SK-N-SH treated with all-trans-retinoic acid at 6 μM for 48 hours (cell line): Measurements from ENCODE around the gene YEATS2.

Experiments
- RARB ChIP-seq: fragments of 250-450 bp; sonication (Bioruptor Pico); IDR thresholded peaks from 2 replicates; pipeline ENCODE4 v1.8.0; 2021; ENCODE audit warnings: mild to moderate bottlenecking, moderate library complexity
- TCF4 ChIP-seq: fragments of 250-450 bp; sonication (Bioruptor Pico); IDR thresholded peaks from 2 replicates; pipeline ENCODE4 v1.8.0; 2021; ENCODE audit warnings: mild to moderate bottlenecking, moderate library complexity, borderline replicate concordance
- ZFP30 ChIP-seq: fragments of 450-650 bp; formaldehyde crosslinking; IDR thresholded peaks from 2 replicates; pipeline ENCODE4 v1.5.0; 2022; ENCODE audit warnings: mild to moderate bottlenecking, moderate library complexity
- TF ChIP-seq, protein P1 (sequence below): fragments of 250-450 bp; sonication (Bioruptor Pico); IDR thresholded peaks from 2 replicates; pipeline ENCODE4 v1.8.0; 2020; ENCODE audit warnings: mild to moderate bottlenecking, moderate library complexity, borderline replicate concordance

DNA sequence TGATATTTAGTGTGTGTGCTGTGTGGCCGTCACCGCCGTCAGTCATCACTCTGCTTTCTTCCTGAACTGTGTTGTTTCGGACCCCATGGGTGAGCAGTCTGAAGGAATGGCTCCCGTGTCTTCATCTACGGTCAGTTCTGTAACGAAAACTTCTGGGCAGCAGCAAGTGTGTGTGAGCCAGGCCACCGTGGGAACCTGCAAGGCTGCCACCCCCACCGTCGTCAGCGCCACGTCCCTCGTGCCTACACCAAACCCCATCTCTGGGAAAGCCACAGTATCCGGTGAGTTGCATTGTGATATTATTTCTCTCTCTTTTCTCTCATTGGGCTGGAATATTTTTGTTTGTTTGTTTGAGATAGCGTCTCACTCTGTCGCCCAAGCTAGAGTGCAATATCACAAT, 93.1 kb downstream of the YEATS2 start:
- TF ChIP-seq ZFP30 (CRISPR knock-in tag) (no peak), TCF4 (CRISPR knock-in tag) (no peak), RARB (CRISPR knock-in tag) (no peak)
- TF ChIP-seq, protein P1, sequence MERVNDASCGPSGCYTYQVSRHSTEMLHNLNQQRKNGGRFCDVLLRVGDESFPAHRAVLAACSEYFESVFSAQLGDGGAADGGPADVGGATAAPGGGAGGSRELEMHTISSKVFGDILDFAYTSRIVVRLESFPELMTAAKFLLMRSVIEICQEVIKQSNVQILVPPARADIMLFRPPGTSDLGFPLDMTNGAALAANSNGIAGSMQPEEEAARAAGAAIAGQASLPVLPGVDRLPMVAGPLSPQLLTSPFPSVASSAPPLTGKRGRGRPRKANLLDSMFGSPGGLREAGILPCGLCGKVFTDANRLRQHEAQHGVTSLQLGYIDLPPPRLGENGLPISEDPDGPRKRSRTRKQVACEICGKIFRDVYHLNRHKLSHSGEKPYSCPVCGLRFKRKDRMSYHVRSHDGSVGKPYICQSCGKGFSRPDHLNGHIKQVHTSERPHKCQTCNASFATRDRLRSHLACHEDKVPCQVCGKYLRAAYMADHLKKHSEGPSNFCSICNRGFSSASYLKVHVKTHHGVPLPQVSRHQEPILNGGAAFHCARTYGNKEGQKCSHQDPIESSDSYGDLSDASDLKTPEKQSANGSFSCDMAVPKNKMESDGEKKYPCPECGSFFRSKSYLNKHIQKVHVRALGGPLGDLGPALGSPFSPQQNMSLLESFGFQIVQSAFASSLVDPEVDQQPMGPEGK, result no peak
